Dendritic cell treated with granulocyte-macrophage colony-stimulating factor and Interleukin-4, amounts not matched to agents 40 ng/mL and 50 ng/mL, for 4 days (primary cell): ENCODE measurements around the gene STK32C.
"Not testable (repeated sequence)": the region's sequence is repeated elsewhere in the genome, so short reads cannot be mapped to it uniquely, and the experiment has no call there.

ENCODE experiments used
- H3K27ac Mint-ChIP-seq: one replicate; pipeline ENCODE4 v1.8.0; 2022; ENCODE audit warnings: mild to moderate bottlenecking, mixed read lengths
- H3K27me3 Mint-ChIP-seq: one replicate; pipeline ENCODE4 v1.8.0; 2022; ENCODE audit warnings: mild to moderate bottlenecking, mixed read lengths
- H3K36me3 Mint-ChIP-seq: one replicate; pipeline ENCODE4 v1.8.0; 2022; ENCODE audit warnings: low read depth, mixed read lengths
- H3K4me1 Mint-ChIP-seq: one replicate; pipeline ENCODE4 v1.8.0; 2022; ENCODE audit warnings: low read depth, mixed read lengths
- H3K4me3 Mint-ChIP-seq: one replicate; pipeline ENCODE4 v1.8.0; 2022; ENCODE audit warnings: mild to moderate bottlenecking, moderate library complexity, mixed read lengths
- H3K9me3 Mint-ChIP-seq: one replicate; pipeline ENCODE4 v1.8.0; 2022; ENCODE audit warnings: mixed read lengths
- intact Hi-C: fragments of 100-400 bp; cut with micrococcal nuclease; formaldehyde crosslinking; loops from one replicate; pipeline ENCODE4 v1.15.0; 2022

STK32C gene

GRCh38 chr10:132272231-132272971 is 35.3 kb downstream of the STK32C start:
- H3K4me3 Mint-ChIP-seq: no peak overlapping the region
- H3K27me3 Mint-ChIP-seq: no peaks in the 10 kb centered on the region
- no peak overlapping the region for H3K27ac Mint-ChIP-seq
- H3K36me3 Mint-ChIP-seq: peaks cover 47% of the 10 kb centered on the region
- intact Hi-C loops: no loop called here
- H3K9me3 Mint-ChIP-seq: no peaks in the 10 kb centered on the region
- peaks cover 12% of the 10 kb centered on the region for H3K4me1 Mint-ChIP-seq

GRCh38 chr10:132271458-132272230 is 36.1 kb downstream of the STK32C start:
- intact Hi-C loops: no loop called here
- Mint-ChIP-seq H3K36me3 (peaks cover 47% of the 10 kb centered on the region), H3K27me3 (no peaks in the 10 kb centered on the region), H3K9me3 (no peaks in the 10 kb centered on the region), H3K4me3 (no peak overlapping the region), H3K4me1 (peaks cover 20% of the 10 kb centered on the region), H3K27ac (no peak overlapping the region)

DNA sequence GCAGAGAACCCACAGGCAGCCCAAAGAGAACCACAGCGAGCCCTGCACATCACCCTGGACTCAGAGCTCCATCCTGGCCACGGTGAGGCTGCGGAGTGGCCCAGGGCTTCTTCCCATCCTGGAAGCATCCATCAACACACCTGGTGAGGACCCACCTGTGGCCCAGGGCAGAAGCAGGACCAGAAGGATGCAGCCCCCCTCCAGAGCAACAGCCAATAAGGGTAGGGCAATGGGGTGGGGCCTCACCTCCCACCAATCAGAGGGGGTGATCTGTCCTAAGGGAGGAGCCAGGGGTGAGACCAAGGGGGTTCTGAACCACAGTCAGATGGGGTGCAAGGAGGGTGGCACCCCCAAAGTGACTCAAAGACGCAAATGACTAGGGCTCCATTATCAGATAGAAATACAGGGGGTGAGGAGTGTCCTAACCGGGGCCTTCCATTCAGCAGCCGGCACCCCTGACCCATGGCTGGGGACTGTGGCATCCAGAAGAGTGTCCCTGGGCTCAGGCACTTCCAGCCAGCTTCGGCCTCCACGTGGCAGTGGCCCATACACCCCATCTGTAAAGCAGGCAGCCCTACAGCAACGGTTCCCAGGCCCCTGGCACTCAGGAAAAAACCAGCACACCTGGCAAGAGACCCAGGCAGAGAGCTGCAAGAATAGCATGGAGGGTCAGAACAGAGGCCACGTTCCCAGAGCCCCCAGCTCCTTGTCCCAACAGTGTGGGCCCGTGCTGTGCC is 36.9 kb downstream of the STK32C start:
- H3K9me3 Mint-ChIP-seq: no peaks in the 10 kb centered on the region
- no peaks in the 10 kb centered on the region for H3K27me3 Mint-ChIP-seq
- peaks cover 47% of the 10 kb centered on the region for H3K36me3 Mint-ChIP-seq
- intact Hi-C loops: no loop called here
- H3K27ac Mint-ChIP-seq: no peak overlapping the region
- H3K4me1 Mint-ChIP-seq: peaks cover 27% of the 10 kb centered on the region
- no peak overlapping the region for H3K4me3 Mint-ChIP-seq

DNA sequence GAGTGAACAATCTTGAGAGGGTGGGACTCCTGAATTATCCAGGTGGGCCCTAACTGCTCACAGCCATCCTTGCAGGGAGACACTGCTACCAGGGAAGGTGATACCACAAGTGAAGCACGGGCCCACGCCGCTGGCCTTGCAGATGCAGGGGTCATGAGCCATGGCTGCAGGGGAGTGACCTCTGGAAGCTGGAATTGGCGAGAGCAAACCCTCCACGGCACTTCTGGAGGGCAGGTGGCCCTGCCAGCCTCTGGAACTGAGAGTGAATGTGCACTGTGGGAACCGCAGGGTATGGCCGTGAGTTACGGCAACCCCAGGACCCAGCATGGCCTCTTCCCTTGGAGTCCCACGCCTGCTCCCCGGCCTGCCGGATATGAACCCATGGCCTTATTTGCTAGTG is 37.5 kb downstream of the STK32C start:
- H3K36me3 Mint-ChIP-seq: peaks cover 41% of the 10 kb centered on the region
- H3K4me1 Mint-ChIP-seq: peaks cover 28% of the 10 kb centered on the region
- no peak overlapping the region for H3K27ac Mint-ChIP-seq
- no peaks in the 10 kb centered on the region for H3K27me3 Mint-ChIP-seq
- H3K4me3 Mint-ChIP-seq: no peak overlapping the region
- no peaks in the 10 kb centered on the region for H3K9me3 Mint-ChIP-seq
- intact Hi-C loops: no loop called here

DNA sequence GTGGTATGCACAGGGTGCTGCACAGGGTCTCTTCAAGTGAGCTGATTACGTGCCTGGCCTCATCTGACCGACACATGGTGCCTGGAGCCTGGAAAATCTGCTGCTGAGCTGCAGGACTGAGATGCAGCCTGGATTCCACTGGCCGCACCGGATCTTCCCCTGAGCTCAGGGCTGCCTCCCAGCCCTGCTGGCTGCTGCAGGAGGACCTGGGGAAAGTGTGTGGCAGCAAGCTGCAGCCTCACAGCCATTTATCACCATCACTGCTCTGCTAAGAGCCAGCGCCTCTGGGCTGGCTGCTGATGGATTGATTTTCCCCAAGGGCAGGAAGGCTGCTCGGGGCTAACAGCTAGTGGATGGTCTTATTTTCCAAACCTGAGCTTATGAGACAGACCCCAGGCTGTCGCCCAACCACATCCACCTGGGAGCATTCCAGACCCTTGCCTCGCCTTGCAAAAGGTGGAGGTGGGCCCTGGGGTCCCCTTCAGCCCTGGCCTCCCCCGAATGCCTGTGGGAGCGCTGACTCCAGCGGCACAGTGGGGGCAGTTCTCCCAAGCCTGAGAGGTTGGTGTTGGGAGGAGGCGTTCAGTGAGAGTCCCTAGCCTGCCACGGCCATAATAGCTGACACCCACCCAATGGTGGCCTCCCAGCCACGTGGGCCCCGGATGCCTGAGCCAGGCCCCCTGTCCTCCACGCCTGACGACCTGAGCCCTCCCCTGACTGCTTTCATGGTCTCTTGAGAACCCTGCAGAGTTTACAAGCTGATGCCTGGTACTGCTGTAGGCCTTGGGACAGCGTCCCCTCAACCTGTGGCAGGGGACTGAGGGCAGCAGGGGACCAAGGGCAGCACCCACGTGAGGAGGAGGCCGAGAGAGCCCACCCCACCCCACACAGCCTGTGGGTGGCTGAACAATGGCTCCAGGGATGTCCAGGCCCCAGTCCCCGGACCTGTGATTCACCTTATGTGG is 38.2 kb downstream of the STK32C start:
- Mint-ChIP-seq H3K27ac (no peak overlapping the region), H3K4me3 (no peak overlapping the region), H3K27me3 (no peaks in the 10 kb centered on the region), H3K9me3 (no peaks in the 10 kb centered on the region), H3K36me3 (peaks cover 37% of the 10 kb centered on the region), H3K4me1 (peaks cover 28% of the 10 kb centered on the region)
- intact Hi-C loops: no loop called here

- peaks cover 43% of the 10 kb centered on the region for H3K4me1 Mint-ChIP-seq
- H3K27ac Mint-ChIP-seq, intact Hi-C loops: not testable (repeated sequence)
Observed at GRCh38 chr10:132267916-132268315, 39.8 kb downstream of the STK32C start.

DNA sequence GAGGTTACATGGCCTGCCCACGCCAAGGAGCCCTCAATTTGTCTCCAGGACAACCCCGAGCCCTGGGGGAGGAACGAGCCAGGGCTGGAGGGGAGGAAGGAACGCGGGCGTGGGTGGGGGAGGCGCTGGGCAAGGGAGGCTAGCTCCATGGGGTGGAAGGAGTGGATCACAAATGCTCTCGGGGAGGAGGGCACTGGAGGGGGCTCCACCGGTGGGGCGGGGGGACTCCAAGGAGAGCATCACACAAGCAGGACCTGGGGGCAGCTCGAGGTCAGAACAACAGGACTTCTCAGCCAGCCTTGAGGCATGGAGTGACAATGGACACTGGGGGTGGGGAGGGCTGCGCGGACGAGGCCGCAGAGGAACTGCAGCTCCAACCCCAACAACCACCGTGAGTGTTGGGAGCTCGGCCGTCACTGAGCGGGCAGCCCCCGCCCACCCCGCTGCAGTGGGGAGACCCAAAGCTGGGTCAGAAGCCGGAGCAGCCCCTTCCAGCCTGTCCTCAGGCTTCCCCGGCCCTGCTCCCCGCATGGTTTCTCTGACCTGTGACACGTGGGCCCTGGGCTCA is 41.1 kb downstream of the STK32C start:
- H3K4me1 Mint-ChIP-seq: peaks cover 44% of the 10 kb centered on the region
- H3K27me3 Mint-ChIP-seq: no peaks in the 10 kb centered on the region
- H3K9me3 Mint-ChIP-seq: no peaks in the 10 kb centered on the region
- H3K27ac Mint-ChIP-seq: no peak overlapping the region
- intact Hi-C loops: no loop called here
- peaks cover 25% of the 10 kb centered on the region for H3K36me3 Mint-ChIP-seq
- H3K4me3 Mint-ChIP-seq: no peak overlapping the region

More at GRCh38 chr10:132267916-132268315, 39.8 kb downstream of the STK32C start:
- not testable (repeated sequence) for H3K4me3 Mint-ChIP-seq, H3K9me3 Mint-ChIP-seq, H3K27me3 Mint-ChIP-seq
- peaks cover 36% of the 10 kb centered on the region for H3K36me3 Mint-ChIP-seq

DNA sequence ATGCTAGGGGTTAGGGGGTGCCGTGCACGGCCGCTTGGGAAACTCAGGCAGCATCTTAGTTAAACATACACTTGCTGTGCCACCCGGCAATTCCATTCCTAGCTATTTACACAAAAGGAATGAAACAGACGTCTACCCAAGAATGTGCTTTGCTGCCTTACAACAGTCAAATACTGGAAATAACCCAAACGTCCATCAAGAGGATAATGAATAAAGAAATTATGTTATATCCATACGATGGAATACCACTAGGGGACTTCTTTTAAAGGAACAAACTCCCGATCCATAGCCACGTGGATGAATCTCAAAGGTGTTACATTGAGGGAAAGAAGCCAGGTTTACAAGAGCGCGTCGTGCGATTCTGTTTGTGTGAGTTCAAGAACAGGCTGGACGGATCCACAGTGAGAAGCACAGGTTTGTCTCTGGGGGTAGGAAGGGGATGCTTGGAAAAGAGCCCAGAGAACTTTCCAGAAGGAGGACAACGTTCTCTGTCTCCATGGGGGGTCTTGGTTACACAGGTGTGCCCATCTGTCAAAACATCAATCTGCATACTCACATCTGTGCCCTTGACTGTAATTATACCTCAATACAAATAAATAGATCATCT is 41.8 kb downstream of the STK32C start:
- Mint-ChIP-seq H3K4me3 (no peak overlapping the region), H3K9me3 (no peaks in the 10 kb centered on the region), H3K27me3 (no peaks in the 10 kb centered on the region), H3K36me3 (peaks cover 23% of the 10 kb centered on the region), H3K27ac (no peak overlapping the region), H3K4me1 (peaks cover 49% of the 10 kb centered on the region)
- intact Hi-C loops: no loop called here

DNA sequence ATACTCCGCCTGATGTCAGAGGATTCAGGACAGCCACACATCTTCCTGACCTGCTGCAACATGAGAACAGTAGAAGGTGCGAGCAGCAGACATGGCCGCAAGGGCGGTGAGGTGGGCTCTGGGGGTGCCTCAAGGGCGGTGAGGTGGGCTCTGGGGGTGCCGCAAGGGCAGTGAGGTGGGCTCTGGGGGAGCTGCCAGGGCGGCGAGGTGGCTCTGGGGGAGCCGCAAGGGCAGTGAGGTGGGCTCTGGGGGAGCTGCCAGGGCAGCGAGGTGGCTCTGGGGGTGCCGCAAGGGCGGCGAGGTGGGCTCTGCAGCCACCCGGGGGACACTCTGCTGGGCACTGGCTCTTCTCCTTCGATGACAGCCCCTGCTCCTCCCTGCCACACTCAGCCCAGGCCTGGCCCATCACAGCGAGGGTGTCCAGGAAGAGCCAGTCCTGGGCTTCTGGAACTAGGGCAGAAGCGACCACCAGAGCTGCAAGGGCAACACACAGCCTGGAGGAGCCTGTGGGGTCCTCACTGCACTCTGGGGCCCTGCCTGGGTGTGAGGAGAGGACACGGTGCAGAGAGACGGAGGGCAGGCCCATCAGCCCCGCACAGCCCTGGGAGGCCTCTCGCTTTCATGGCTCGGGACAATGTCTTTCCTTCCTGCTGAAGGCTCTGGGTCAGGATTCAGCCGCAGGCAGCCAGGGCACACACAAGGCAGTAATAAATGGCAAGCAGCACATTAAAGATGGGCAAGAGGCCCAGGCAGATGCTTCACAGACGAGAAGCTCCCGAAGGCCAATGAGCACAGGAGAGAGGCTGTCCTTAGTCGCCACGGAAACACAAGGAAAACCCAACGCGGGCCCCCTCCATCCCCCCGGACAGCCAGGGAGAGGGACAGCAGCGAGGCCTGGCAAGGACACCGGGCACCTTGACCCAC is 42.5 kb downstream of the STK32C start:
- no peak overlapping the region for H3K4me3 Mint-ChIP-seq
- intact Hi-C loops: no loop called here
- H3K36me3 Mint-ChIP-seq: peaks cover 23% of the 10 kb centered on the region
- no peak overlapping the region for H3K27ac Mint-ChIP-seq
- no peaks in the 10 kb centered on the region for H3K9me3 Mint-ChIP-seq
- no peaks in the 10 kb centered on the region for H3K27me3 Mint-ChIP-seq
- H3K4me1 Mint-ChIP-seq: peaks cover 50% of the 10 kb centered on the region

GRCh38 chr10:132264306-132264950 is 43.3 kb downstream of the STK32C start:
- intact Hi-C loops: no loop called here
- Mint-ChIP-seq H3K27me3 (no peaks in the 10 kb centered on the region), H3K4me1 (peaks cover 54% of the 10 kb centered on the region), H3K4me3 (no peak overlapping the region), H3K27ac (no peak overlapping the region), H3K36me3 (peaks cover 23% of the 10 kb centered on the region), H3K9me3 (no peaks in the 10 kb centered on the region)

DNA sequence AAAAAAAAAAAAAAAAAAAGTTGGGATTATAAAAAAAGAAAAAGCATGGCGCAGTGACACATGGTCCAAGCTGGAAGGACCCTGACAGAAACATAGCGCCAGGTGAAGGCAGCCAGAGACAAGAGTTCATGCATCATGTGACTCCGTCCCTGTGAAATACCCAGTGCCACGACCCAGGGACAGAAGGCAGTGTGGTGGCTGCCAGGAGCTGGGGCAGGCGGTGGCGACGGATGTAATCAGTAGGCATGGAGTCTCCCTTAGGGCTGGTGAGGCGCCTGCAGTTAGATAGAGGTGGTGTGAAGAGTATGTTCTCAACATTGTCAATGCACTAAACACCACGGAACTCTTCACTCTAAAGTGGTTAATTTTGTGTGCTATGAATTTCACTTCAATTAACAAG is 43.9 kb downstream of the STK32C start:
- Mint-ChIP-seq H3K4me1 (peaks cover 60% of the 10 kb centered on the region), H3K27ac (no peak overlapping the region), H3K27me3 (no peaks in the 10 kb centered on the region), H3K36me3 (peaks cover 22% of the 10 kb centered on the region), H3K4me3 (no peak overlapping the region), H3K9me3 (no peaks in the 10 kb centered on the region)
- intact Hi-C loops: no loop called here
